C4-2B (cell line): Measurements from ENCODE around the gene RADIL.

ENCODE experiments used
- CTCF ChIP-seq: fragments of 450-650 bp; conservative IDR thresholded peaks from 2 replicates; pipeline ENCODE4 v1.5.1; 2017; ENCODE audit warnings: mild to moderate bottlenecking
- ZFX ChIP-seq: fragments of 450-650 bp; IDR thresholded peaks from 2 replicates; pipeline ENCODE4 v1.6.1; 2017

- no peak for TF ChIP-seq CTCF
- TF ChIP-seq ZFX, result no peak
Measured at GRCh38 chr7:4809666-4810065, 73.8 kb downstream of the RADIL start.
